ENCODE data around the gene CATSPERD.

DNA sequence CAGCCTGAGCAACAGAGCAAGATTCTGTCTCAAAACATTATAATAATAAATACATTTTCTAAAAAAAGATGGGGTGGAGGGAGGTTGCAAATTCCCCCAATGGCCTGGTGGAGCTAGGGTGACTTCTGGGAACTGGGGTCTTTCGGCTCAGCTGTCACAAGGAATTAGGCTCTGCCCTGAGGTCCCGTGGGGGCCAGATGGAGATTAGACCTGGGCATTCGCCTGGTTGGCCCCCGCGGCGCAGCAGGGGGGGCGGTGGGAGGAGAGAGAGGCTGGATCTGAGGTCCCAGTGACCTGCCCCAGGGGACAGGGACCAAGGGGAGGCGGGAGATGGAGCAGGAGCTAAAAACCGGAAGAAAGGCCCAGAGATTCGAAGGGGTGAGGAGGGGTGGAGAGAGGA, 104.3 kb downstream of the CATSPERD start:
- TF ChIP-seq, protein P1, sequence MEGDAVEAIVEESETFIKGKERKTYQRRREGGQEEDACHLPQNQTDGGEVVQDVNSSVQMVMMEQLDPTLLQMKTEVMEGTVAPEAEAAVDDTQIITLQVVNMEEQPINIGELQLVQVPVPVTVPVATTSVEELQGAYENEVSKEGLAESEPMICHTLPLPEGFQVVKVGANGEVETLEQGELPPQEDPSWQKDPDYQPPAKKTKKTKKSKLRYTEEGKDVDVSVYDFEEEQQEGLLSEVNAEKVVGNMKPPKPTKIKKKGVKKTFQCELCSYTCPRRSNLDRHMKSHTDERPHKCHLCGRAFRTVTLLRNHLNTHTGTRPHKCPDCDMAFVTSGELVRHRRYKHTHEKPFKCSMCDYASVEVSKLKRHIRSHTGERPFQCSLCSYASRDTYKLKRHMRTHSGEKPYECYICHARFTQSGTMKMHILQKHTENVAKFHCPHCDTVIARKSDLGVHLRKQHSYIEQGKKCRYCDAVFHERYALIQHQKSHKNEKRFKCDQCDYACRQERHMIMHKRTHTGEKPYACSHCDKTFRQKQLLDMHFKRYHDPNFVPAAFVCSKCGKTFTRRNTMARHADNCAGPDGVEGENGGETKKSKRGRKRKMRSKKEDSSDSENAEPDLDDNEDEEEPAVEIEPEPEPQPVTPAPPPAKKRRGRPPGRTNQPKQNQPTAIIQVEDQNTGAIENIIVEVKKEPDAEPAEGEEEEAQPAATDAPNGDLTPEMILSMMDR (conservative IDR thresholded peaks at IDR 0.05; ENCODE audit: low read depth, low read length), result no peak
- TF ChIP-seq EZH2phosphoT487 (IDR thresholded peaks at IDR 0.05; ENCODE audit: borderline replicate concordance, low read length), result no peak
